CD8-positive, alpha-beta memory T cell (primary cell): Measurements from ENCODE around the gene ADGRV1. TPM values are rescaled to one million over a fixed set of nuclear protein-coding genes. Genes with fewer than 3 reads are reported as not detected.

ENCODE experiments used
- CTCF ChIA-PET: fragments of 350-600 bp; sonication (Branson Sonifier 250); formaldehyde crosslinking; loops from one replicate; lab custom pipeline; 2021; ENCODE audit warnings: antibody characterized with exemption; lab: Charles Lee
- POLR2A ChIA-PET: fragments of 350-600 bp; sonication (Branson Sonifier 250); formaldehyde crosslinking; loops from one replicate; lab custom pipeline; 2021; ENCODE audit warnings: antibody characterized with exemption; lab: Charles Lee
- DNase-seq, 5 donors: peaks; one replicate each; pipeline versions ENCODE4 v3.0.0 to v3.0.0-alpha.2; 2020 to 2022; ENCODE audit warnings: mixed read lengths in 1 of 5
- H3K27ac ChIP-seq: one replicate; pipeline ENCODE4 v1.7.0; 2013; ENCODE audit warnings: low read depth, mild to moderate bottlenecking, low read length, moderate library complexity
- H3K27me3 ChIP-seq: 2 replicates; pipeline ENCODE4 v1.7.0; 2013; ENCODE audit warnings: low read length, mild to moderate bottlenecking; ENCODE audit not compliant: insufficient read depth, poor library complexity, severe bottlenecking
- H3K36me3 ChIP-seq: 2 replicates; pipeline ENCODE4 v1.7.0; 2013; ENCODE audit warnings: mild to moderate bottlenecking, low read length, moderate library complexity; ENCODE audit not compliant: insufficient read depth
- H3K4me1 ChIP-seq: 2 replicates; pipeline ENCODE4 v1.7.0; 2013; ENCODE audit warnings: mild to moderate bottlenecking, low read length, moderate library complexity; ENCODE audit not compliant: insufficient read depth
- H3K4me3 ChIP-seq: 2 replicates; pipeline ENCODE4 v1.7.0; 2013; ENCODE audit warnings: mild to moderate bottlenecking, low read length
- H3K9me3 ChIP-seq: 2 replicates; pipeline ENCODE4 v1.7.0; 2013; ENCODE audit warnings: mild to moderate bottlenecking, low read length
- H3K27ac Mint-ChIP-seq, 8 donors: one replicate each; pipeline ENCODE4 v1.8.0; 2020 to 2021; ENCODE audit warnings: mixed read lengths in 8 of 8, mild to moderate bottlenecking in 6 of 8, inconsistent platforms in 3 of 8, moderate library complexity in 3 of 8
- H3K27me3 Mint-ChIP-seq, 2 donors: one replicate each; pipeline ENCODE4 v1.8.0; 2020 to 2021; ENCODE audit warnings: mixed read lengths in 2 of 2, mild to moderate bottlenecking in 1 of 2, moderate library complexity in 1 of 2
- H3K36me3 Mint-ChIP-seq, 3 donors: one replicate each; pipeline ENCODE4 v1.8.0; 2020 to 2021; ENCODE audit warnings: mixed read lengths in 3 of 3, inconsistent platforms in 1 of 3, mild to moderate bottlenecking in 1 of 3
- H3K4me1 Mint-ChIP-seq, 3 donors: one replicate each; pipeline ENCODE4 v1.8.0; 2020 to 2021; ENCODE audit warnings: mixed read lengths in 3 of 3, inconsistent platforms in 1 of 3, mild to moderate bottlenecking in 1 of 3
- H3K4me3 Mint-ChIP-seq, 7 donors: one replicate each; pipeline ENCODE4 v1.8.0; 2020 to 2021; ENCODE audit warnings: mixed read lengths in 7 of 7, mild to moderate bottlenecking in 6 of 7, moderate library complexity in 4 of 7, inconsistent platforms in 2 of 7
- H3K9me3 Mint-ChIP-seq, 5 donors: one replicate each; pipeline ENCODE4 v1.8.0; 2020 to 2022; ENCODE audit warnings: mixed read lengths in 5 of 5, mild to moderate bottlenecking in 3 of 5, moderate library complexity in 2 of 5, inconsistent platforms in 1 of 5
- polyA plus RNA-seq: library from polyadenylated mRNA; unstranded; fragments of 300-500 nt; fragmentation: Illumina TruSeq; gene quantifications from one replicate; pipeline ENCODE4 v1.2.3, GENCODE V29; 2021
- total RNA-seq, 2 experiments: library from RNA; stranded (reverse); gene quantifications; one replicate each; pipeline ENCODE4 v1.2.3, GENCODE V29; 2021

ADGRV1 gene
- total and polyA plus RNA-seq, 3 experiments from 2014 or later, result 0.33 to 0.44 TPM; not detected in 1

- Mint-ChIP-seq H3K36me3 (no peaks in the 10 kb centered on the region), H3K27me3 (peaks cover 4 to 20% of the 10 kb centered on the region in 2 donors), H3K9me3 (no peaks in the 10 kb centered on the region), H3K4me3 (no peak overlapping the region), H3K4me1 (no peaks in the 10 kb centered on the region), H3K27ac (no peak overlapping the region)
- ChIA-PET POLR2A (no interaction called here), CTCF (interaction anchor here (2.8 kb wide), 1 partner anchor 173 kb away, joined by 14 read pairs; no protein-coding TSS in a partner anchor)
- Histone ChIP-seq H3K27me3 (no peaks in the 10 kb centered on the region), H3K4me1 (no peaks in the 10 kb centered on the region), H3K27ac (peak overlapping the region; percentile 35), H3K36me3 (no peaks in the 10 kb centered on the region), H3K9me3 (no peaks in the 10 kb centered on the region), H3K4me3 (no peak overlapping the region)
- DNase-seq, result no peak
Measured at GRCh38 chr5:91211997-91212713, 653.6 kb downstream of the ADGRV1 start.

GRCh38 chr5:91212714-91213092 is 654.1 kb downstream of the ADGRV1 start:
- Mint-ChIP-seq H3K27me3 (peaks cover 4 to 20% of the 10 kb centered on the region in 2 donors), H3K4me1 (no peaks in the 10 kb centered on the region), H3K4me3 (no peak overlapping the region), H3K9me3 (no peaks in the 10 kb centered on the region), H3K27ac (no peak overlapping the region), H3K36me3 (no peaks in the 10 kb centered on the region)
- Histone ChIP-seq H3K9me3 (no peaks in the 10 kb centered on the region), H3K4me3 (no peak overlapping the region), H3K4me1 (no peaks in the 10 kb centered on the region), H3K36me3 (no peaks in the 10 kb centered on the region), H3K27me3 (no peaks in the 10 kb centered on the region), H3K27ac (peak overlapping the region; percentile 35)
- CTCF ChIA-PET, result interaction anchor here (2.8 kb wide), 1 partner anchor 172 kb away, joined by 14 read pairs; no protein-coding TSS in a partner anchor
- no peak for DNase-seq
- POLR2A ChIA-PET, result no interaction called here

Other genes with a start within 250 kb of the ADGRV1 start
- 10 to 100 TPM; 41.0 to 41.6 TPM for gene CETN3, start 149.0 kb upstream of the ADGRV1 start, total RNA-seq
- 23.9 TPM for gene CETN3, start 149.0 kb upstream of the ADGRV1 start, polyA plus RNA-seq
- gene MBLAC2, start 84.0 kb upstream of the ADGRV1 start, total RNA-seq, result 1 to 10 TPM; 6.3 to 6.7 TPM
- gene MBLAC2, start 84.0 kb upstream of the ADGRV1 start, polyA plus RNA-seq, result 3.7 TPM
- 10 to 100 TPM; 14.7 to 15.1 TPM for gene POLR3G, start 83.9 kb upstream of the ADGRV1 start, total RNA-seq
- 1.3 TPM for gene POLR3G, start 83.9 kb upstream of the ADGRV1 start, polyA plus RNA-seq
- gene LYSMD3, start 29.2 kb upstream of the ADGRV1 start, total RNA-seq, result 10 to 100 TPM; 17.0 TPM
- 13.0 TPM for gene LYSMD3, start 29.2 kb upstream of the ADGRV1 start, polyA plus RNA-seq